NT2/D1 (cell line): ENCODE data around the gene DOCK10.

Source experiments
- YY1 ChIP-seq: IDR thresholded peaks from 2 replicates; pipeline ENCODE4 v1.6.1; 2011; ENCODE audit not compliant: insufficient read length, insufficient read depth
- ZNF274 ChIP-seq: IDR thresholded peaks from 2 replicates; pipeline ENCODE4 v1.6.1; 2011; ENCODE audit warnings: mild to moderate bottlenecking, low read depth, low read length

DNA sequence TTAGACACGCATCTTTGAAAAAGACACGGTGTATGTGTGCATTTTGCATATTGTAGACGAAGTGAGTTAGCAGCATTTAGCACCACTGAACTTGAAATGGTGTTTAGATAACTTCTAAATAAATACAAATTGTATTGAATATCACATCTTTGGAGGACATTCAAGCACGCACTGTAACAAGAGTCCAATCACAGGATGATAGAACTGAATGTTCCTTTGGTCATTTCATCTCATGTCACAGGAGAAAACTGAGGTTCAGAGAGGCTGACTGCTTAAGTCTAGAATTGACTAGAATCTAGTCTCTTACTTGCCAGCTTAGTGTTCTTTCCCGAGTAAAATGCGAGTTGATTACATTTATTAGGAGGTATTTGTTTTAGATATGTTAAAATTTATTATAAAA lies 206.9 kb downstream of the DOCK10 start:
- TF ChIP-seq YY1 (no peak), ZNF274 (no peak)
